CD1c-positive myeloid dendritic cell (primary cell): ENCODE measurements around the gene ADIPOR2.
"Not testable (repeated sequence)": the region's sequence is repeated elsewhere in the genome, so short reads cannot be mapped to it uniquely, and the experiment has no call there.

Experiments
- DNase-seq: peaks from one replicate; pipeline ENCODE4 v3.0.0-alpha.2; 2016; ENCODE audit errors: extremely low spot score

Gene ADIPOR2

GRCh38 chr12:1732914-1733313 is 42.0 kb downstream of the ADIPOR2 start:
- no peak for DNase-seq

GRCh38 chr12:1733712-1734111 is 42.8 kb downstream of the ADIPOR2 start:
- DNase-seq, result not testable (repeated sequence)

- DNase-seq, result no peak
Measured at GRCh38 chr12:1737652-1738286, 46.9 kb downstream of the ADIPOR2 start.

DNA sequence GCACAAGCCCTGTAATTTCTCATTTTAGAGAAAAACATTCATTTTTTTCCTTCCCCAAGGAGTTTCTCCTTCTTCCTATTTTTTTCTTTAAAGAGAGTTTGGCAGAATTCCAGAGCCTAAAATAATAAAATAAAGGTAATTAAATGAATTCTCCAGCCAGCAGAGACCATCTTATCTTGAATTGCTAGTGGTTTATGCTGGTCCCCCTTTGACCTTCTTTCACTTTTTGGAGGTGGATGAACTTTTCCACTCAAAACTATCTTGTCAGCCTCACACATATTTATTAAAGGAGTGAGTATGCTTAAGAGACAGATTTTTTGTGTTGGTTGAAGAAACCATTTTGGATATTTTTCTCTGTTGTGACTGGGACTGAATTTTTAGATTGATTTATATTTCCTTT is 47.6 kb downstream of the ADIPOR2 start:
- DNase-seq, result no peak

DNA sequence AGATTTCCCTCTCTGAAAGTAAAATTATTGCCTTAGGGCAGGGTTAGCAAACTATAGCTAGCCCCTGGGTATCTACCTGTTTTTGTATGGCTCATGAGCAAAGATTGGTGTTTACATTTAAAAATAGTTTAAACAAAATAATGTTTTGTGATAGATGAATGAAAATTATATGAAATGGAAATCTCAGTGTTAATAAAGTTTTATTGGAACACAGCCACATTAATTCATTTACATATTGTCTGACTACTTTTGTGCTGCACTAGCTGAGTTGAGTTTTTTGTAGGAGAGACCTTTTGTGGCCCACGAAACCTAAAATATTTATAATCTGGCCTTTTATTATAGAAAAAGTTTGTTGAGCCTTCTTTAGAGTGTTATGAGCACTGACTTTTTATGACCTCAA is 48.5 kb downstream of the ADIPOR2 start:
- no peak for DNase-seq

- DNase-seq, result no peak
Measured at GRCh38 chr12:1740161-1740948, 49.5 kb downstream of the ADIPOR2 start.

GRCh38 chr12:1741154-1741949 is 50.5 kb downstream of the ADIPOR2 start:
- no peak for DNase-seq

- no peak for DNase-seq
Measured at GRCh38 chr12:1744932-1745331, 54.1 kb downstream of the ADIPOR2 start.

DNA sequence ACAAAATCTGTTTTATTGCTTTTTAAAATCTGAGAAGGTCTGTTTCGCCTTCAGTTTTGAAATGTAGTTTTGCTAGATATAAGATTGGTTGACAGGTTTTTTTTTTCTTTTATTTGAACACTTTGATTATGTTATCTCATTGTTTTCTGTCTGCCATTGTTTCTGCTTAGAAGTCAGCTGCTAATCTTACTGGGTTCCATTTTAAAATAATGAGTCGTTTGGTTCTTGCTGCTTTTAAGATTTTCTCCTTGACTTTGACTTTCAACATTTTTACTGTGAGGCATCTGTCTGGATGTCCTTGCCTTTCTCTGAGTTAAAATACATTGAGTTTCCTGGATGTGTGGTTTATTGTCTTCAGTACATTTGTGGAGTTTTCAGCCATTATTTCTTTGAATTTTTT is 56.7 kb downstream of the ADIPOR2 start:
- no peak for DNase-seq

- no peak for DNase-seq
Measured at GRCh38 chr12:1749019-1749418, 58.1 kb downstream of the ADIPOR2 start.

DNA sequence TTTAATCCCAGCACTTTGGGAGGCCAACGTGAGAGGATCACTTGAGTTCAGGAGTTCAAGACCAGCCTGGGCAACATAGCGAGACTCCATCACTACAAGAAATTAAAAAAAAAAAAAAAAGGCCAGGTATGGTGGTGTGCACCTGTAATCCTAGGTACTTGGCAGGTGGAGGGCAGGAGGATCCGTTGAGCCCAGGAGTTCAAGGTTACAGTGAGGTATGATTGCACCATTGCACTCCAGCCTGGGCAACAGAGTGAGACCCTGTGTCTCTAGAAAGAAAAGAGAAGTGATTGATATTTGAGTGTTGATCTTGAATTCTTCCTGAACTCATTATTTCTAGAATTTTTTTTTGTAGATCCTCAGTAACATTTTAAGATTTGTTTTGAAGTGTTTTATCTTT is 59.4 kb downstream of the ADIPOR2 start:
- DNase-seq, result no peak

GRCh38 chr12:1758376-1758775 is 67.5 kb downstream of the ADIPOR2 start:
- no peak for DNase-seq

- DNase-seq, result no peak
Measured at GRCh38 chr12:1758887-1759286, 68.0 kb downstream of the ADIPOR2 start.

- DNase-seq, result no peak
Measured at GRCh38 chr12:1760566-1761382, 69.9 kb downstream of the ADIPOR2 start.

DNA sequence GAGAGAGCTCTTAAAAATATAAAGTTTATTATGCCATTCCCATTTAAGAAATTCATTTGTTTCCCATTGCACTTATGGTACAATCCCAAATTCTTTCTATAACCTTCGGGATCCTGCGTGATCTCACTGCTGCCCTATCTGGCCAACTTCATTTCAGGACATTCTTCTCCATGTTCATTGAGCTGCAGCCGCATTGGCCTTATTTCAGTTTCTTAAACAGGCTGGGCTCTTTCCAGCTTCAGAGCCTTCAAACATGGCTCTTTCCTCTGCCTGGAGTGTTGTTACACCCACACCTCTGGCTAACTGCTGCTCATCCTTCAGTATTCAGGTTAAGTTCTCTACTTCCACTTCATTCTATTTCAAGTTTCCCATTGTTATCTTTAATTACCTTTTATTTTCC is 71.0 kb downstream of the ADIPOR2 start:
- no peak for DNase-seq

GRCh38 chr12:1763153-1763552 is 72.3 kb downstream of the ADIPOR2 start:
- no peak for DNase-seq

DNA sequence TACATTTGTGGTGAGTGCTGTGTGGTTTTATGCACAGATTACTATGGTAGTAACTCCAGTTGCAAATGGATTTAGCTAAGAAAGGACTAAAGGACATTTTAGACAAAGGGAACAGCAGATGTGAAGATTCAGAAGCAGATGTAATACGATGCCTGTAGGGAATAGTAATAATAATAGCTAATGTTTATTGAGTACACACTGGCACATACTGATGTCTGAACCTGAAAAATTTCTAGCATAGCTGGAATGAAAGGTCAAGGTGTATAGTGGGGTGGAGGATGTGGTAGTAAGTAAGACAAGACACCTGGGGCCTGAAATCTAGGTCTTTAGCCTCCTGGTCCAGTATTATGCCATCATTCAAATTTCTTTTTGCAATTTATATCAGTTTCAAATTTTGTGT is 75.2 kb downstream of the ADIPOR2 start:
- DNase-seq, result no peak

DNA sequence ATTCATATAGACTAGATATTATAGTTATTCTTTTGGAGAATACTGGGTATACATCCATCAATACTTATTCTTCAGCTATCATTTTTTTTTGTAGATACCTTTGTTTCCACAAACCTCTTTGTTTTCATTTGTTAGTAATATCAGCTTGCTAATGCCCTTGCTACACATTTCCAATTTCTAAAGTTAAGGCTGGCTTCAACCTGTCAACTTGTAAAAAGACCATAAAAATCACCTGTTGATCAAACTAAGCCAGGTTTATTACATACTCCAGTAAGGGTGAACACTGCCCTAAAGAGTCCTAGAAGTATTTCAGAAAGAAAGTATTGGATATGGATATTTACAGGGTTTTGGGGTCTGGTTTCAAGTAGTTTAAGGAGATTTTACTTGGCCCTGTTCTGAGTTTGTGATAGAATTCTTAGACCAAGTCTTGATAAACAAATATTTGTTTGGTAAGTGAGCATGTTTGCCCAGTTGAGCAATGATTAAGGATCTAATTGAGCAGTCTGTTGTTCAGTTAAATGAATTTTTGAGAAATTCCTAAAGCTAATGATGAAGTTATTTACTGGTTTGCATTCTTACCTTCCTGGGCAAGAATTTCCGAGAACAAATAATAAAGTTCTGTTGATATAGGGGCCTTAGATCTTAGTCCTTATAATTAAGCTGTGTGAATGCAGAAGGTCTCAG is 76.7 kb downstream of the ADIPOR2 start:
- DNase-seq, result no peak

- no peak for DNase-seq
Measured at GRCh38 chr12:1768615-1769014, 77.7 kb downstream of the ADIPOR2 start.

GRCh38 chr12:1769809-1770494 is 79.1 kb downstream of the ADIPOR2 start:
- DNase-seq, result no peak
